Posterior cingulate gyrus (tissue), 11 donors: Measurements from ENCODE around the gene SCYGR3.
"Not testable (repeated sequence)": the region's sequence is repeated elsewhere in the genome, so short reads cannot be mapped to it uniquely, and the experiment has no call there.

Source experiments
- DNase-seq, 10 donors: peaks; one replicate each; pipeline versions ENCODE4 v3.0.0 to v3.0.0-alpha.2; 2020 to 2021; ENCODE audit warnings: mixed read lengths in 3 of 10
- intact Hi-C: fragments of 100-400 bp; cut with DNase I; formaldehyde crosslinking; loops from one replicate; pipeline ENCODE4 v1.15.1; 2023

Gene SCYGR3

GRCh38 chr2:227615181-227615580, 541 bp upstream of the SCYGR3 start:
- intact Hi-C loops = no loop called here
- no peak for DNase-seq

DNA sequence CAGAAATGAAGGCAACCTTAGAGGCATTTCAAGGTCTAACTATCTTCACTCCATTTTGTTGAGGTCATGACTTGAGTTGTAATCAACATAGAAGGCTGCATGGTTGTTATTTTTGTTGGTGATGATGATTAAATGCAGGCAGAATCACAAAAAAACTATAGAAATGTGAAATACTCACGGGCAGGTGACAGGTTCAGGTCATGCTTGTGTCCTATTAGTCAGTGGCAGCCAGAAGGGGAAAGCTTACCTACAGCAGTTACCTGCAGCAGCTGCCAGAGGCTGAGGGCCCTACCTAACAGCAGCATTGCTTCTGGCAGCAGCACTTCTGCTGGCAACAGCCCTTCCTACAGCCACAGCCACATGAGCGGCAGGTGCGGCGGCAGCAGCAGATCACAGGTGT, 394 bp downstream of the SCYGR3 start:
- intact Hi-C loops = no loop called here
- no peak for DNase-seq

- intact Hi-C loops = no loop called here
- DNase-seq = no peak
Measured at GRCh38 chr2:227613272-227613660, 1.4 kb downstream of the SCYGR3 start.

- intact Hi-C loops = no loop called here
- DNase-seq = no peak
Measured at GRCh38 chr2:227612546-227613271, 1.9 kb downstream of the SCYGR3 start.

- intact Hi-C loops = no loop called here
- DNase-seq = no peak
Measured at GRCh38 chr2:227610123-227610522, 4.5 kb downstream of the SCYGR3 start.

DNA sequence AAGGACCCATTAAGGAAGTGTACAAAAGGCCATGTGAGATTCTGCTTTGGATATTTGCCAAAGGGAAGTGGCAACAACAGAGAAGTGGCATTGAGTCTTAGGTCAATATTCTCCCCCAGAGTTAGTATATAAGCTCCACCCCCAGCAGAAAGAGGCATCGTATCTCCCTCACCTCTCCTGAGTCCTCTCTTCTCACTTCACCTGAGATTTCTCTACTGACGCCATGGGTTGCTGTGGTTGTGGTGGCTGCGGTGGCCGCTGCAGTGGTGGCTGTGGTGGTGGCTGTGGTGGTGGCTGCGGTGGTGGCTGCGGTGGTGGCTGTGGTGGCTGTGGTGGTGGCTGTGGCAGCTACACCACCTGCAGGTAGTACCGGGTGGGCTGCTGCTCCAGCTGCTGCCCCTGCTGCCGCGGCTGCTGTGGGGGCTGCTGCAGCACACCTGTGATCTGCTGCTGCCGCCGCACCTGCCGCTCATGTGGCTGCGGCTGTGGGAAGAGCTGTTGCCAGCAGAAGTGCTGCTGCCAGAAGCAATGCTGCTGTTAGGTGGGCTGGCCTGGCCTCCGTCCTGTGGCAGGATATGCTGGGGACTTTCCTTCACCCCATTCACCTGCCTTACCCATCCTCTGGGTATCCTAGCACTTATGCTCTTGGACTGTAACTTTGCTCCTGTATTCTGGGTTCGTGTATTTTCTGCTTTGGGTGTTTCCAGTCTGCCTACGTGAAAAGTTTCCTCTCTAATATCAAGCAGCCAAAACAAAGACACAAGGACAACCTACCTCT, 5.9 kb downstream of the SCYGR3 start:
- intact Hi-C loops = no loop called here
- DNase-seq = no peak

GRCh38 chr2:227607941-227608340, 6.7 kb downstream of the SCYGR3 start:
- intact Hi-C loops = no loop called here

DNA sequence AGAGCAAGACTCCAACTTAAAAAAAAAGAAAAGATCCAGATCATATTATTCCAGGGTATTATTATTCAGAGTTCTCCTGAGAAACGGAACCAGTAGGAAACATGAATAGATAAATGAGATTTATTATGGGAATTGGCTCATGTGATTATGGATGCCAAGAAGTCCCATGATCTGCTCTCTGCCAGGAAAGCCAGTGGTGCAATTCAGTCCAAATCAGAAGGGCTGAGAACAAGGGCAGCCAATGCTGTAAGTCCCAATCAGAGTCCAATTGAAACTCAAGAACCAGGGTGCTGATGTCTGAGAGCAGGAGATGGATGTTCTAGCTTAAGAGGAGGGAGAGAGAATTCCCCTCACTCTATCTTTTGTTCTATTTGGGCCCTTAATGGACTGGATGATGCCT, 8.2 kb downstream of the SCYGR3 start:
- no peak for DNase-seq
- intact Hi-C loops = no loop called here

More at GRCh38 chr2:227607941-227608340, 6.7 kb downstream of the SCYGR3 start:
- DNase-seq = no peak

DNA sequence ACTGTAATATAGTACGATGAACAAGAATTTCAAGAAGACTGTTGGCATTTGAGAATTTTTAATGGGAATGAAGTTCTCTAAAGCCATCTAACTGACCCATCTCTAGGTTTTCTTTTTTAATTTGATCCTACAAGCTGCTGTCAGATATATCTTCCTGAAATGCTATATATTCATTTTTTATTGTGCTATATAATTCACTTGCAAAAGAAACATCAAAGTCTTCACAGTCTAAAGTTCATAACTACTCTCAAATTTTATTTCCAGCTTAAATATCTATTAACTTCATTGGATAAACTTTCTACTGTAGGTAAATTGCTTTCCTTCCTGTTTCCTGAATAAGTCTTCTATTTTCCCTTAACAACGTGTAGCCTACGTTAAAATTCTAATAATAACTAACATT, 12.3 kb downstream of the SCYGR3 start:
- DNase-seq = no peak
- intact Hi-C loops = no loop called here

GRCh38 chr2:227598835-227599503, 15.7 kb downstream of the SCYGR3 start, which contains the start of gene SCYGR2:
Gene SCYGR2, plus strand, starts transcription at chr2:227598893. Its CDS starts 0 bp downstream, at chr2:227598893.
- intact Hi-C loops, DNase-seq: not testable (repeated sequence)

DNA sequence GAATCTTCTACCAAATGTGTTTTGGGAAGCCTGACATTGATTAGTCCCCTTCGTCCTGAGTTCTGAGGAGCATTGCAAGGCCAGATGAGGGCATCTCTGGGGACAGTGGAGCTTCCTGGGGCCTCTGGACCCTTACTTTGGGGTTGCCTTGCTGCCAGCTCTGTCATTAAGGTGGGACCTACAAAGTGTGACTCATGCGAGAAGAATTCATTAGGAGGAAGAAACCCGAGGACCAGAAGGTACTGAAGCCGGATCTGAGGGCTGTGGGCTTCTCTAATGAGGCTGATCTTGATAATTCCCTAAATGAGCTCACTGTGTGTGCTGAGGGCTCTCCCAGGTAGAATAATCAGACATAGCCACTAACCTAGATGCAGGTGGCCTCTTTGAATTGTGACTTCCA, 16.6 kb downstream of the SCYGR3 start:
- no peak for DNase-seq
- intact Hi-C loops = no loop called here

DNA sequence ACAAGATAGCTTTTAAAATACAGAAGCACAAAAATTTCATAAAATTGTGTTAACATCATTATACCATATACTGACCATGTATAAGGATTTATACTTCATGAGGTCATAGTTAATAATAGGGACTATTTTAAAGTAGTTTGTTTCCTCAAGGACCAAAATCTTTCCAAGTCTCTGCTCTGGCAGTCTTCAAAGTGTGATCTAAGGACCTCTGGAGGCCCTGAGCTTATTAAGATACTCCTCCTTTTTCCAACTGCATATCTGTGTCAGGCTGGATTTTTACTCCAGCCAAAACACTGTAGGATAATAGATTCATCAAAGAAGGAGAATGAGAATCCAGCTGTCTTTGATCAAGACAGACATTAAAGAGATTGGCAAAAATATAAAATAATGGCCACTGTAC, 17.6 kb downstream of the SCYGR3 start:
- DNase-seq = no peak
- intact Hi-C loops = no loop called here

DNA sequence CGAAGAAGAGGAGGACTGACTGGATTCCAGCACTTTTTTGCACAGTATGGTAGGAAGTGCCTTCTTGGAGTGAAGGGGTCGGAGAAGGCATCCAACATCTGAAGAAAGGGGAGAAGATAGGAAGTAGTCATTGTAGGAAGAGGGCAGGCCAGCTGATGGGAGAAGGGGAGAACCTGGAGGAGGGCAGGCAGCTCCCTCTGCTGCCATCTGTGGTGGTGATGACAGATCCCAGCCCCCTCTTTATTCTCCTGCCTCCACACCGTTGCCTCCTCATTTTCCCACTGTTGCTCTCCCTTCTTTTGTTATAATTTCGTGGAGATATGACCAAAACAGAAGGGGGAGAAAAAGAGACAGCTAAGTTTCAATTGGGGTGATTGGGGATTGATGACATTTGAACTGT, 18.8 kb downstream of the SCYGR3 start:
- DNase-seq = no peak
- intact Hi-C loops = no loop called here

GRCh38 chr2:227592694-227593387, 21.8 kb downstream of the SCYGR3 start:
- intact Hi-C loops = no loop called here
- DNase-seq = no peak

DNA sequence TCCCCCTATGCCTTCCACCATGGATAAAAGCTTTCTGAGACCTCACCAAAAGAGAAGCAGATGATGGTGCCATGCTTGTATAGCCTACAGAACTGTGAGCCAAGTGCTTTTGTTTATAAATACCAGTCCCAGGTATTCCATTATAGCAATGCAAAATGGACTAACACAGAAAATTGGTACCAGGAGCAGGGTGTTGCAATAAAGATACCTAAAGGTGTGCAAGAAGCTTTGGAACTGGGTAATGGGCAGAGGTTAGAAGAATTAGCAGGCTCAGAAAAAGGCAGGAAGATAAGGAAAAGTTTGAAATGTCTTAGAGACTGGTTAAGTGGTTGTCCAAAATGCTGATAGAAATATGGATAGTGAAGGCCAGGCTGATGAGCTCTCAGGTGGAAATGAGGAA, 32.3 kb downstream of the SCYGR3 start:
- intact Hi-C loops = no loop called here
- no peak for DNase-seq

GRCh38 chr2:227579791-227580190, 34.8 kb downstream of the SCYGR3 start:
- no peak for DNase-seq
- intact Hi-C loops = loop anchor here (10.0 kb wide), 1 partner anchor 105 kb away; the partner anchor contains the start of gene AGFG1

- no peak for DNase-seq
- intact Hi-C loops = loop anchor here (10.0 kb wide), 1 partner anchor 104 kb away; the partner anchor contains the start of gene AGFG1
Measured at GRCh38 chr2:227578642-227579041, 36.0 kb downstream of the SCYGR3 start.

- intact Hi-C loops = loop anchor here (10.0 kb wide), 1 partner anchor 103 kb away; the partner anchor contains the start of gene AGFG1
- DNase-seq = no peak
Measured at GRCh38 chr2:227577555-227577954, 37.1 kb downstream of the SCYGR3 start.

- no peak for DNase-seq
- intact Hi-C loops = loop anchor here (10.0 kb wide), 1 partner anchor 102 kb away; the partner anchor contains the start of gene AGFG1
Measured at GRCh38 chr2:227576812-227577211, 37.8 kb downstream of the SCYGR3 start.

DNA sequence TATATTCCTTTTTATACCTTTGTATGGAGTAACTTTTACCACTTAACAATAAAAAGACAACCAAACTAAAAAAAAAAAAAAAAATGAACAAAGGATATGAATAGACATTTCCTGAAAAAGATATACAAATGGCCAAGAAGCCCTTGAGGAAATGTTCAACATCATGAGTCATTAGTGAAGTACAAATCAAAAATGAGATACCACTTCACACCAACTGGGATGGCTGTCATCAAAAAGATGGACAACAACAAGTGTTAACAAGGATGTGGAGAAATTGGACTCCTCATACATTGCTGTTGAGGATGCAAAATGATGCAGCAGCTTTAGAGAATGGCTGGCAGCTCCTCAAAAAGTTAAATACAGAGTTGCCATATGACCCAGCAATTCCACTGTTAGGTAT, 38.5 kb downstream of the SCYGR3 start:
- intact Hi-C loops = loop anchor here (10.0 kb wide), 1 partner anchor 101 kb away; the partner anchor contains the start of gene AGFG1

More for the DNA sequence above, 38.5 kb downstream of the SCYGR3 start:
- no peak for DNase-seq
